Measurements from ENCODE around the gene CLDN15. TPM values are rescaled to one million over a fixed set of nuclear protein-coding genes. Genes with fewer than 3 reads are reported as not detected.

CLDN15 gene
- polyA plus RNA-seq, 3 donors: 7.3 to 8.3 (median 7.4) TPM

DNA sequence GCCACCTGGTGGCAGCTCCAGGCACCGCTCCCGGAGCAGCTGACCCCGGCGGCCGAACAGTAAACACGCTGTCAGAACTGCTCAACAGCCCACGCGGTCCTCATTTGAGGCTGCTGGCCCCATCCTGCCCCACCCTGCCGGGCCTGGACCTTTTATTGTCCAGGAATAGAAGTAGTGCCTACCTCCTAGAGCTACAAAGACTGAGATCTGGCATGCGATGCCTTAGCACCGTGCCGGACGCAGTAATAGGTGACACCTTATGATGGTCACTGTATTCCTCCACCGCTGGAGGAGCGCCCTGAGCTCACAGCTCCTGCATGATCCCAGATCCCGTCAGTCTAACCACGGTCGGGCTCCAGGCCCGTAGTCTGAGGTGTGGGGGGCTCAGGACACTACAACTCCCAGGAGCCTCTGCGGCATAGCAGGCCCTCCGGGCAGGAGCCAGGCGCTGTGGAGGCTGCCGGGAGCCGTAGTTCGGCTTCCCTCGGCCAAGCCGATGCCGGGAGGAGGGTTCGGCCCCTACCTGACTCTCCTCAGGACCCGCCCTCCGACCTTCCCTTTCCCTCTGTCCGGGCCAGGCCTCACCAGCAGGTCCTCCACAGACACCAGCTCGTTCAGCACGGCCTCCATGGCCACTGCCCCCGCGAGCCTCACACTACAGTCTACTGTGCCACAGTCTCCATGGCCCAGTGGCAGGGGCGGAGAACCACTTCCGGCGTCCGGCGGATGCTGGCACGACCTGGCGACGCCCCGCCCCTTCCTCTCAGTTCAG lies 7.0 kb upstream of the CLDN15 start, which contains the start of gene FIS1:
FIS1 (minus strand) TSS at position 707 of the 772 bp plus-strand sequence; CDS start at position 630, 77 bp downstream.
- DNase-seq (ENCODE audit: low read depth in 3 of 3, low spot score in 2 of 3): peak; percentile 81 to 87 (median 82)

GRCh38 chr7:101243646-101244374 lies 6.2 kb upstream of the CLDN15 start:
- no peak for DNase-seq (ENCODE audit: low read depth in 3 of 3, low spot score in 2 of 3)

DNA sequence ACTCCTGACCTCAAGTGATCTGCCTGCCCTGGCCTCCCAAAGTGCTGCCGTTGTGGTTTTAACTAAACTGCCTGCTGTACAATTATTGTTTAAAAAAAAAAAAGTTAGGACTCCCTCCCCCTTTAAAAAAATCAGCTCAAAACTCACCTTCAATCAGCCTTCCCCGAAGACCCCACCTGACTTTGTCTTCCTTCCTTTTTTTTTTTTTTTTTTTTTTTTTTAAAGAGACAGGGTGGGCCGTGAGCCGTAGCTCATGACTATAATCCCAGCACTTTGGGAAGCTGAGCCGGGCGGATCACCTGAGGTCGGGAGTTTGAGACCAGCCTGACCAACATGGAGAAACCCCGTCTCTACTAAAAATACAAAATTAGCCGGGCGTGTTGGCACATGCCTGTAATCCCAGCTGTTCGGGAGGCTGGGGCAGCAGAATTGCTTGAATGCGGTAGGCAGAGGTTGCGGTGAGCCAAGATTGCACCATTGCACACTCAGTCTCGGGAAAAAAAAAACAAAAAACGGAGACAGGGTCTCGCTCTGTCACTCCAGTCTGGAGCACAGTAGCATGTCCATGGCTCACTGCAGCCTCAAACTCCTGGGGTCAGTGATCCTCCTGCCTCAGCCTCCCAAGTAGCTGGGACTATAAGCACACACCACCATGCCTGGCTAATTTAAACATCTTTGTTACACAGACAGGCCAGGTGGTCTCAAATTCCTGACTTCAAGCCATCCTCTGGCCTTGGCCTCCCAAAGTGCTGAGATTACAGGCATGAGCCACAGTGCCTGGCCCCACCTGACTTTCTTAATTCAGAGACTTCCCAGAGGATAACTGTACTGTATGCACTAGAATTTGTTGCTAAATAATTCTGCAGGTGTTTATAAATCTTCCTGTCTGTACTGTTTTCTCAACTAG lies 4.1 kb upstream of the CLDN15 start:
- no peak for DNase-seq (ENCODE audit: low read depth in 3 of 3, low spot score in 2 of 3)

GRCh38 chr7:101241015-101241363 lies 3.4 kb upstream of the CLDN15 start:
- no peak for DNase-seq (ENCODE audit: low read depth in 3 of 3, low spot score in 2 of 3)

DNA sequence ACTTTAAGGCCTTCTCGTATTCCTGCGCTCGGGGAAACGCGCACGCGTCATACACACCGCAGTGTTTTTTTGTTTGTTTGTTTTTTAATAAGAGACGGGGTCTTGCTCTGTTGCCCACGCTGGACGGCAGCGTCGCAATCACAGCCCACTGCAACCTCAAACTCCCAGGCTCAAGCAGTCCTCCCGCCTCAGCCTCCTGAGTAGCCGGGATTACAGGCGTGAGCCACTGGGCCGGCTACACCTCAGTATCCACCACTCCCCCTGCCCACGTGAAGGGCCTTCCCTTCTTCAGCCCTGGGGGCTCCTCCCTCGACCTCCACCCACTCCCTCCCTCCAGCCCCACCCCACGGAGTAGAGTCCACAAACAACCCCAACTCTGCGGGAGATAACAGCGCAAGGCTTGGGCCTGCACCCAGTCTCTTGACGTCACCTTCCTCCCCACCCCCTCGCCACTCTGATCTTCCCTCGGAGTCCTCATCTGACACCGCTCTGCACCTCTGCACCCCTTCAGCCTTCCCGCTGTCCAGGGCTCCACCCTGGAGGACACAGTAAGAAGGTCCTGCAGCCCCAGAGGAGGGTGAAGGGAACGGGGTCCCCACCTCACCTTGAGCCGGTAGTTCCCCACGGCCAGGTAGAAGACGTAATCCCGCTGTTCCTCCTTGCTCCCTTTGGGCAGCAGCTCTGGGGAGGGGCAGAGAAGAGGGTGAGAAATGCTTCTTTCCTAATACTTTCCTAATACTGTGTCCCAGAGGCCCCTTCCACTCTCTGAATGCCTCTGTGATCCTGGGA lies 2.8 kb upstream of the CLDN15 start:
- DNase-seq (ENCODE audit: low read depth in 3 of 3, low spot score in 2 of 3): no peak

- no peak for DNase-seq (ENCODE audit: low read depth in 3 of 3, low spot score in 2 of 3)
These were observed 2.3 kb upstream of the CLDN15 start for GRCh38 chr7:101239951-101240220.

- no peak for DNase-seq (ENCODE audit: low read depth in 3 of 3, low spot score in 2 of 3)
These were observed 1.8 kb upstream of the CLDN15 start for GRCh38 chr7:101239191-101239950.

DNA sequence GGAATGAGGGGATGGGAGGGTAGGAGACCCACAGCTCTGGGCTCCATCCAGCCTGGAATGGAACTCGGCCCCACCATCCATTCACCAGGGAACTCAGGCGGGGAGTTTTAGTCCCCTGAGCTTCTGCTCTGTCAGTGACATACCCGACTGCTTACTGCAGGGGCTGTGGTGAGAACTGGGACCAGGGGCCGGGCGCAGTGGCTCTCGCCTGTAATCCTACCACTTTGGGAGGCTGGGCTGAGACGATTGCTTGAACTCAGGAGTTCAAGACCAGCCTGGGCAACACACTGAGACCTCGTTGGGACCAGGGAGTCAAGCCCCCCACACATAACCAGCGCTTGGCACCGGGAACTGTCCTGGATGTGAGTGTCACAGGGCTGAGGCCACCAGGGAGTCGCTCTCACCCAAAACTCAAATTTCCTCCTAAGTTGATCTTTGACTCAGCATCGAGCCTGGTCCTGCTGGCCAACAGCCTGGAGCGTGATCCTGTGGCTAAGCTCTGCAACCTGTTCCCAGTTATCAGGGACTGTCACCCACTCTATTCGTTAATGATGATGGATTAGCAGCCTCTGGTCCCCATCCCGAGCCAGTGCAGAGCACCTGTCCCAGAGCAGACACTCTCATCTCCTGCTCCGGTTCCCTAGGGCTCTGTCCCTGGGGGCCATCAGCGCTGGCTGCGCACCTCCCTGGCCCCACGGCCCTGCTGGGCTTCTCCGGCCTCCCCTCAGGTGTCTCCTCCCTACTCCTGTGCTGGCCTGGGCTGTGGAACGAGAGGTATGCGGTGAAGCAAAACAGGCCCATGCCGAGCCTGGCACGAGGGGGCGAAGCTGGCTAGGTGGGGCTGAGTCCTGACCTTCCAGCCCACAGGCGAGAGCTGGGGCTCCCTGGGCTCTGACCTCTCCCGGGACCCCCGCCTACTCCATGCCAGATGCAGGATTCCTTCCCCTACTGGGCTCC lies 902 bp upstream of the CLDN15 start:
- DNase-seq (ENCODE audit: low read depth in 3 of 3, low spot score in 2 of 3): no peak

GRCh38 chr7:101236292-101236835 lies 1.2 kb downstream of the CLDN15 start:
- DNase-seq (ENCODE audit: low read depth in 3 of 3, low spot score in 2 of 3): no peak

DNA sequence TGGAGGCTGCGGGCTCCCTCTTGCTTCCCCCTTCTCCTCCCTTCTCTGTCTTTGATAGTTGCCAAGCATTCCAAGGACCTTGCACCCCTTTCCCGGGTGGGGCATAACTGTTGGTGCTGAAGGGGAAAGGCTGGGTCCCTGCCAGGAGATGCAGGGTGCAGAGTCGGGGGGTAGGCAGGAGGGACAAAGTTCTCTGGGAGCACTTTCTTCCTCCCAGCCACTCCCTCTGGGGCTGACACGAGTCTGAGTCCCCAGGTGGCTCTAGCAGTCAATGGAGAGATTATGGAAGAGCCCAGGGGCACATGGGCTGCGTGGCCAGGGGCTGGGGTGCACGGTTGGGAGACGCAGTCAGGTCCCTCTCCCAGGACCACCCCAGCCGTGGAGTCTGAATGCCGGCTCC lies 2.1 kb downstream of the CLDN15 start:
- no peak for DNase-seq (ENCODE audit: low read depth in 3 of 3, low spot score in 2 of 3)

- DNase-seq (ENCODE audit: low read depth in 3 of 3, low spot score in 2 of 3): no peak
These were observed 2.6 kb downstream of the CLDN15 start for GRCh38 chr7:101235050-101235449.

DNA sequence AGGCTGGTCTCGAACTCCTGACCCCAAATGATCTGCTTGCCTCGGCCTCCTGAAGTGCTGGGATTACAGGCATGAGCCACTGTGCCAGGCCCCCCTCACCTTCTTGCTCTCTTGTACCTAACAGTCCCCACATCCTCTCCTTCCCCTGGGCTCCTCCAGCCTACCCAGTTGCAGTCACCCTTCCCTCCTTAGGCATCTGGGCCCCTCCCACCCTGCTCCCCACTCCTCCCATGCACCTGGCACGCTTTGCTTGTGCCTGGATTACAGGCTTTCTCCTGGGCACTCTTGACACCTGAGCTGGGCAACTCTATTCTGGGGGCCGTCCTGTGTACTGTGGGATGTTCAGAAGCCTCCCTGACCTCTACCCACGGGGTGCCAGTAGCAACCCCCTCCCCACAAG lies 3.0 kb downstream of the CLDN15 start:
- DNase-seq (ENCODE audit: low read depth in 3 of 3, low spot score in 2 of 3): no peak

GRCh38 chr7:101233907-101234547 lies 3.6 kb downstream of the CLDN15 start:
- no peak for DNase-seq (ENCODE audit: low read depth in 3 of 3, low spot score in 2 of 3)

- DNase-seq (ENCODE audit: low read depth in 3 of 3, low spot score in 2 of 3): no peak
These were observed 5.3 kb downstream of the CLDN15 start for GRCh38 chr7:101232141-101232850.

- DNase-seq (ENCODE audit: low read depth in 3 of 3, low spot score in 2 of 3): no peak
These were observed 6.0 kb downstream of the CLDN15 start for GRCh38 chr7:101231644-101232043.

GRCh38 chr7:101226721-101227120 lies 10.9 kb downstream of the CLDN15 start:
- no peak for DNase-seq (ENCODE audit: low read depth in 3 of 3, low spot score in 2 of 3)

- no peak for DNase-seq (ENCODE audit: low read depth in 3 of 3, low spot score in 2 of 3)
These were observed 12.0 kb downstream of the CLDN15 start for GRCh38 chr7:101225650-101226049.
